Measurements from ENCODE around the gene GRIN3B. TPM values are rescaled to one million over a fixed set of nuclear protein-coding genes. Genes with fewer than 3 reads are reported as not detected.

GRIN3B gene
- total RNA-seq, 1 donor from 2014 or later, result 0.35 TPM

DNA sequence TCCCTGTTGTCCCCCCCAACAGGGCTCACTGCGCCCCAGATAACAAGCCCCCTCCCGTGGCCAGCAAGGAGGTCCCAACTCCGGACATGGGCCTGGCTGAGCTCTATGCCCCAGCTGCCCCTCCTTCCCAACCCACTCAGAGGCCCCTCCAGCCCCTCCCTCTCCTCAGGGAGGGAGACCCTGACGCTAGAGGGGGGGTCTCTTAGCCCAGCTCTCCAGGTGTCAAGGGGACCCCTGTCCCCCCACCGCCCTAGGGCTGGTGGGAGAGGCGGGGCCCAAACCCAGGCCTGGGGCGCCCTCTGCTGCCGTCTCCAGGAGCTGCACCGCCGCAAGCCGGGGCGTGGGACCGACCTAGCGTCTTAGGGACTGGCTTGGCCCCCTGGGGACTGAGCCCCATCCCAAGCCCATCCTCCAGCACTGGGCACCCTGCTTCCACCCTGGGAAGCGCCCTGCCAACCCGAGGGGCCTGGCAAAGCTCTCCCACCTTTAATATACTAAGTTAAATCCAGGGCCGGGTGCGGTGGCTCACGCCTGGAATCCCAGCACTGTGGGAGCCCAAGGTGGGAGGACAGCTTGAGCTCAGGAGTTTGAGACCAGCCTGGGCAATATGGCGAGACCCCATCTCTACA is 1.4 kb downstream of the GRIN3B start:
- DNase-seq (ENCODE audit: missing footprints) (peak; percentile 92), ATAC-seq (peak; percentile 73)
- intact Hi-C loops (cut with DNase I), result loop anchor here (1.0 kb wide), 1 partner anchor 80 kb away; no protein-coding TSS in a partner anchor

DNA sequence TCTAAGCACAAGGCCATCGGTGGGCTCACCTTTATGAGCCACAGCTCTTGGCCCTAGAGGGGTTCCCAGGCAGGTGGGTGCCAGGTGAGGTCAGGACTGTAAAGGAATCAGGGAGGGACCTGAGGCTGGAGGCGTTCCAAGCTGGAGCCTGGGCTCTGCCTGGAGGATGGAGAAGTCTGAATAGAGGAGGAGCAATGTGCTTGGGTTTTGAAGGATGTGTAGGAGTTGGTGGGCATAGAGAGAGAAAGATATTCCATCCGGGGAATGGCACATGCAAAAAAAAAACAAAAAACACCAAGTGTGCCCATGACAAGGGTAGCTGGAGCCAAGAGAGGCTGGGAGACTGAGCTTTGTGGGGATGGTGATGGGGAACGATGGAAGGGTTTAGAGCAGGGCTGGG is 2.4 kb downstream of the GRIN3B start:
- ATAC-seq (no peak), DNase-seq (ENCODE audit: missing footprints) (no peak)
- intact Hi-C loops (cut with DNase I), result no loop called here

DNA sequence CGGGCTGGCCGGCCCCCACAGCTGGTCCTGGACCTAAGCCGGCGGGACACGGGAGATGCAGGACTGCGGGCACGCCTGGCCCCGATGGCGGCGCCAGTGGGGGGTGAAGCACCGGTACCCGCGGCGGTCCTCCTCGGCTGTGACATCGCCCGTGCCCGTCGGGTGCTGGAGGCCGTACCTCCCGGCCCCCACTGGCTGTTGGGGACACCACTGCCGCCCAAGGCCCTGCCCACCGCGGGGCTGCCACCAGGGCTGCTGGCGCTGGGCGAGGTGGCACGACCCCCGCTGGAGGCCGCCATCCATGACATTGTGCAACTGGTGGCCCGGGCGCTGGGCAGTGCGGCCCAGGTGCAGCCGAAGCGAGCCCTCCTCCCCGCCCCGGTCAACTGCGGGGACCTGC is 3.1 kb downstream of the GRIN3B start:
- intact Hi-C loops (cut with DNase I), result no loop called here
- DNase-seq (ENCODE audit: missing footprints) (no peak), ATAC-seq (no peak)

DNA sequence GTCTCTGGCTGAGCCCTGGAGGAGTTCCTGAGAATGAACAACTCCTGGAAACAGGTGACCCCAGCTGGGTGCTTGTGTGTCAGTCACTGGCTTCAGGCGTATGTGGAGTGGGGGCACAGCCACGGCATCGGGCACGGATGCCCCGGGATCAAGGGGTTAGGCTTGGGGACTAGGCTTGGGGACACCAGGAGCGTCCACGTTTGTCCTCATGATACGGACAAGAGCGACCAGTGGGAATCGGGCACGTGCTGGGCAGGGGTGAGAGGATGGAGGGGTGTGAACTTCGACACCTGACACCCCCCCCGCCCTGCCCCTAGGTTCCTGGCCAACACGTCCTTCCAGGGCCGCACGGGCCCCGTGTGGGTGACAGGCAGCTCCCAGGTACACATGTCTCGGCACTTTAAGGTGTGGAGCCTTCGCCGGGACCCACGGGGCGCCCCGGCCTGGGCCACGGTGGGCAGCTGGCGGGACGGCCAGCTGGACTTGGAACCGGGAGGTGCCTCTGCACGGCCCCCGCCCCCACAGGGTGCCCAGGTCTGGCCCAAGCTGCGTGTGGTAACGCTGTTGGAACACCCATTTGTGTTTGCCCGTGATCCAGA is 4.1 kb downstream of the GRIN3B start:
- no peak for DNase-seq (ENCODE audit: missing footprints)

DNA sequence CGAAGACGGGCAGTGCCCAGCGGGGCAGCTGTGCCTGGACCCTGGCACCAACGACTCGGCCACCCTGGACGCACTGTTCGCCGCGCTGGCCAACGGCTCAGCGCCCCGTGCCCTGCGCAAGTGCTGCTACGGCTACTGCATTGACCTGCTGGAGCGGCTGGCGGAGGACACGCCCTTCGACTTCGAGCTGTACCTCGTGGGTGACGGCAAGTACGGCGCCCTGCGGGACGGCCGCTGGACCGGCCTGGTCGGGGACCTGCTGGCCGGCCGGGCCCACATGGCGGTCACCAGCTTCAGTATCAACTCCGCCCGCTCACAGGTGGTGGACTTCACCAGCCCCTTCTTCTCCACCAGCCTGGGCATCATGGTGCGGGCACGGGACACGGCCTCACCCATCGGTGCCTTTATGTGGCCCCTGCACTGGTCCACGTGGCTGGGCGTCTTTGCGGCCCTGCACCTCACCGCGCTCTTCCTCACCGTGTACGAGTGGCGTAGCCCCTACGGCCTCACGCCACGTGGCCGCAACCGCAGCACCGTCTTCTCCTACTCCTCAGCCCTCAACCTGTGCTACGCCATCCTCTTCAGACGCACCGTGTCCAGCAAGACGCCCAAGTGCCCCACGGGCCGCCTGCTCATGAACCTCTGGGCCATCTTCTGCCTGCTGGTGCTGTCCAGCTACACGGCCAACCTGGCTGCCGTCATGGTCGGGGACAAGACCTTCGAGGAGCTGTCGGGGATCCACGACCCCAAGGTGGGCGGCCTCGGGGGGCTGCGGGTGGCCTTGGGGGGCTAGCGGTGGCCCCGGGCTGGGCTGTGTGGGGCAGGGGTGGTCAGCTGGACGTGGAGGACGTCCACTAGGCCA is 4.8 kb downstream of the GRIN3B start:
- ATAC-seq (no peak), DNase-seq (ENCODE audit: missing footprints) (no peak)
- intact Hi-C loops (cut with DNase I), result no loop called here

More for the DNA sequence above, 4.1 kb downstream of the GRIN3B start:
- no peak for ATAC-seq
- intact Hi-C loops (cut with DNase I), result no loop called here

DNA sequence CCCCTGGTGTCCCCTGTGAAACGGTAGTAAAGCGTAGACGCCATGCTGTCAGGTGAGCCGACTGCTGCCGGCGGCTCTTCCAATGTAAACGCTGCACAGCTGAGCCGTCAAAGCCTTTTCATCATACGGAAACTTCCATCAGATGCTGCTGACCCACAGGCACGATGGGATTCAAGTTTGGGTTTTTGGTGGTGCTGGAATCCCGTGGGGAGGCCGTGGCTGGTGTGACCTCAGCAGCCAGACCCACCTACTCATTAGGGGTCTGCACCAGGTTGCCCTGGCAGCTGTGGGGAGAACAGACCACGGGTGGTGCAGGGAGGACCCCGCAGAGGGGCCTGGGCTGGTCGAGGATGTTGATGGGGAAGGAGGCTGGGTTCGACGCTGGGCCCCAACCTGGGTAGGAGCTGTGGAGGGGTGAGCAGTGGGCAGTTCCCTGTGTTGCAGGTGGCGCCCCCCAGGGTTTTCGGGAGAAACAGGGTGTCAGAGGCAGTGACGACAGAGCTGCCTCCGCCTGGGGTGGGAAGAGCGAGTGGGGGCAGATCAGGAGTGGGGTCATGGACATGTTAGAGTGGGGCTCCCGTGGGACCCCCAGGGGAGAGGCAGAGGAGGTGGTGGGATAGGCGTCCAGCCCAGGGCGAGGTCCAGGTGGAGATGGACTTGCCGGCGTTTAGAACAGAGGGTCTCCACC is 6.6 kb downstream of the GRIN3B start:
- ATAC-seq (no peak), DNase-seq (ENCODE audit: missing footprints) (no peak)
- intact Hi-C loops (cut with DNase I), result no loop called here

DNA sequence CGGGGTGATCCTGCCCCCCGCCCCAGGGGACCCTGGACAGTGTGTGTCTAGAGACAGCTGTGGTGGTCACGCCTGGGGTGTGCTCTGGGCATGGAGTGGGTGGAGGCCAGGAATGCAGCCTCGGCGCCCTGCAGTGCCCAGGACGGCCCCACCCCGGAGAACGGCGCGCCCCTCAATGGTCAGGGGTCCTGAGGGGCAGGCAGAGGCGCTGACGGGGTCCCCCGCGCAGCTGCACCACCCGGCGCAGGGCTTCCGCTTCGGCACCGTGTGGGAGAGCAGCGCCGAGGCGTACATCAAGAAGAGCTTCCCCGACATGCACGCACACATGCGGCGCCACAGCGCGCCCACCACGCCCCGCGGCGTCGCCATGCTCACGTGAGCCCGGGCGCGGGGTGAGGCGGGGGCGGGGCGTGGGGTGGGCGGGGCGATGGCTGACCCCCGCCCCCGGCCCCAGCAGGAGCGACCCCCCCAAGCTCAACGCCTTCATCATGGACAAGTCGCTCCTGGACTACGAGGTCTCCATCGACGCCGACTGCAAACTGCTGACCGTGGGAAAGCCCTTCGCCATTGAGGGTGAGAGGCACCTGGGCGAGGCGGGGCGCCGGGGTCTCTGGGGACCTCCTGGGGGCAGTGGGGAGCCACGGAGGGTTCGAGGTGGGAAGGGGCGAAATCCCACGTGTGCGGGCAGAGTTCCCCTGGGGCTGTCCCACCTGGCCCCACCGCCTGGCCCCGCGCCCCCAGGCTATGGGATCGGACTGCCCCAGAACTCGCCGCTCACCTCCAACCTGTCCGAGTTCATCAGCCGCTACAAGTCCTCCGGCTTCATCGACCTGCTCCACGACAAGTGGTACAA is 7.4 kb downstream of the GRIN3B start:
- intact Hi-C loops (cut with DNase I), result no loop called here
- DNase-seq (ENCODE audit: missing footprints), result no peak
- ATAC-seq, result no peak

DNA sequence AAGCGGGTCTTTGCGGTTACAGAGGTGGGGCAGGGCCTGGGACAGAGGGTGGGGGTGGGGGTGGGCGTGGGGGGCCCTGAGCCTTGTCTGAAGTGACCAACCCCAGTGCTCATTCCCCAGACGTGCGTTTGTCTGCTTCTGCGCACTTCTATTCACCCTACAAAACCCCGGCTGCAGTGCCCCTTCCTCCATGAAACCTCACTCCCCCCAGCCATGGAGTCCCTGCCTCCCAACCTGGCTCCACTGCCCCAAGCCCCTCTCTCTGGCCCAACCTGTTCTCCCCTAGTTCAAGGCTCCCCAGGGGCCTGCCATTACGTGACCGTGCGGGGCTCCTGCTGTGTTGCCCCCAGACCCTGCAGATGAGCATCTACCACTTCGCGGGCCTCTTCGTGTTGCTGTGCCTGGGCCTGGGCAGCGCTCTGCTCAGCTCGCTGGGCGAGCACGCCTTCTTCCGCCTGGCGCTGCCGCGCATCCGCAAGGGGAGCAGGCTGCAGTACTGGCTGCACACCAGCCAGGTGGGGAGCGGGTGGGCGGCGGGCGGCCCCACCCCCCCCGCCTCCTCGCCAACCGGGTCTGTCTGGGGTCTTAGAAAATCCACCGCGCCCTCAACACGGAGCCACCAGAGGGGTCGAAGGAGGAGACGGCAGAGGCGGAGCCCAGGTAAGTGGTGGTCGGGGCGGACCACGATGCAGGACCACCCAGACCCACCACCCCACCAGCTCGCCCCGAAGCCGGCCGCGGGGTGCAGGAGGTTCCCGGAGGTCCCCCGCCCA is 8.2 kb downstream of the GRIN3B start:
- ATAC-seq (no peak), DNase-seq (ENCODE audit: missing footprints) (no peak)

DNA sequence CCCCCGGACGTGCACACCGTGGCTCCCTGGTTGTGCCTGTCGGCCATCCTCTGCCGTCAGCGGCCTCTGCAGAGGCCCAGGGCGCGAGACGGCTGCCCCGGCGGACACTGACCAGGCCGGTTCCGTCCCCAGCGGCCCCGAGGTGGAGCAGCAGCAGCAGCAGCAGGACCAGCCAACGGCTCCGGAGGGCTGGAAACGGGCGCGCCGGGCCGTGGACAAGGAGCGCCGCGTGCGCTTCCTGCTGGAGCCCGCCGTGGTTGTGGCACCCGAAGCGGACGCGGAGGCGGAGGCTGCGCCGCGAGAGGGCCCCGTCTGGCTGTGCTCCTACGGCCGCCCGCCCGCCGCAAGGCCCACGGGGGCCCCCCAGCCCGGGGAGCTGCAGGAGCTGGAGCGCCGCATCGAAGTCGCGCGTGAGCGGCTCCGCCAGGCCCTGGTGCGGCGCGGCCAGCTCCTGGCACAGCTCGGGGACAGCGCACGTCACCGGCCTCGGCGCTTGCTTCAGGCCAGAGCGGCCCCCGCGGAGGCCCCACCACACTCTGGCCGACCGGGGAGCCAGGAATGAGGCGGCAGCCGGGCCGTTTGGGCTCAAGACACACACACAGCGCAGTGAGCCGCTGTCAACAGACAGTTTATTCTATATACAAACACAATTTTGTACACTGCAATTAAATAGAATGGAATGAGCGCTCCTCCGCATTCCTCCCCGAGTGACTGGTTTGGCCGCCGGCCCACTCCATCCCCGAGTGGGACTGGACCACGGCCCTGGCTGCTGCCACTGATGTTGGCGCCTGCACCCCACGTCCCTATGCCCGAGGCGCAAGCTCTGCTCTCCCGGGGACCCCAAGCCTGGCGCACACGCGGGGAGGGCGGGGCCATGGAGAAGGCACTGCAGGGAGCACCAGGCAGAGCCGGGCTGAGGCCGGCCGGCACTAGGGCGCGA is 9.1 kb downstream of the GRIN3B start:
- DNase-seq (ENCODE audit: missing footprints), result no peak
- intact Hi-C loops (cut with DNase I), result no loop called here

More for the DNA sequence above, 8.2 kb downstream of the GRIN3B start:
- intact Hi-C loops (cut with DNase I), result no loop called here

DNA sequence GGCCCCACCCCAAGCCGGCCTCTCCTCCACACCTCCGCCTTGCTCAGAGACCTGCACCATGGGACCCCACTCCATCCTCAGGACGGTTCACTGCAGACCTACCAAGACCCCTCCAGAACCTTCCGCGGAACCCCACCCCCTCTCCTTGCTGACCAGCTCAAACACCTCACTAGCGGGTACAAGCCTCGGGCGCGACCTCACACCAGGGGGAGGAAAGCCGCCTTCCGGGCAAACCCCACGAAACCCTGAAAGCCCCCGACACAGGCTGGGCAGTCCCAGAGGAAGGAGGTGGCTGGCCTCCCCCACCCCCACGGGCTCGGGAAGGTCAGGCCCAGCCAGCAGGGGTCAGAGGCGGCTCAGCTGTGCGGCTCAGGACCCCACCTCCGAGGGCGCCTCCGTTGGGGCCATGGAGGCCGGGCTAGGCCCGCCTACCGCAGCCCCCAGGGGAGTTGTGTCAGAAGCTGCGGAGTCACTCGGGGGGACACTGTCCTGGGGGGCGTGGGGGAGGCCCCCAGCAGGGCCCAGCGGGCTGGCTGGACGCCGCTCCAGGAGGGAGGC is 9.8 kb downstream of the GRIN3B start:
- ATAC-seq, result no peak
- intact Hi-C loops (cut with DNase I), result no loop called here
- no peak for DNase-seq (ENCODE audit: missing footprints)

More for the DNA sequence above, 9.1 kb downstream of the GRIN3B start:
- ATAC-seq, result peak; percentile 51

DNA sequence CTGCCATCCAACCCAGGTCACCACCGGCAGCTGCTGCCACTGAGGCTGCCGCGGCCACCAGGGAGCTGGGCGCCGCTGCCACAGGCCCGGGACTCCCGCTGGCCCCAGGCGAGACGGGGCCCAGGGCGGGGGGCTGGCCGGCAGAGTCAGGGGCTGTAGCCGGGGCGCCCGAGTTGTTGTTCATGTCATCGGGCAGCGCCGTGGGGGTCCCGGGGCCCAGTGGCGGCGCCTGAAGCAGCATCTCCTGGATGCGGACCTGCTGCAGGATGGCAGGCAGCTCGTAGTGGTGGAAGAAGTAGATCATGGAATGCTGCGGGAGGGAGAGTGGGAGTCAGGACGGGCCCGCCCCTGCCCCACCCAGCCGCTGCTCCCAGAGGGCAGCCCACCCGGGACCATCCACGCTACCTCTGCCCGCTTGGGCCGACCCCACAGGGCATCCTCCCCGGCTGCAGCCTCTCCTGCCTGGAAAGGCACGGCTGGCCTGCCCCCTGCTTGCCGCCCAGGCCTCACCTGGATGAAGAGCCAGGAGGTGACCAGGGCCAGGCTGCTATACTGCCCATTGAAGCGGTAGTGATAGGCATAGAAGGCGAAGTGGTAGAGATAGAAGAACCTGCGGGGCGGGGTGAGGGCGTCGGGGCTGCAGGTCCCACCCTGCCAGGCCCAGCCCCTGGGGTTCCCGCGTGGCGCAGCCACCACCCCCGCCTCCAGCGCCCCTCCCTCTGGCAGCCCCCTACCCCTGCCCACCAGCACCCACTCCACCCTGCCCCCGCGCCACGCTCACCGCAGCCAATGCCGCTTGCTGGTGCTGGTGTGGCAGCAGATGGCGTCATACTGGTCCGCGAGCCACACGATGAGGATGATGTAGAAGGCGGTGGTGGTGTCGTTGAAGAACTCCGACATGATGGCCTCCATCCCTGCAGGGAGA is 10.6 kb downstream of the GRIN3B start:
- ATAC-seq, result no peak
- intact Hi-C loops (cut with DNase I), result no loop called here

DNA sequence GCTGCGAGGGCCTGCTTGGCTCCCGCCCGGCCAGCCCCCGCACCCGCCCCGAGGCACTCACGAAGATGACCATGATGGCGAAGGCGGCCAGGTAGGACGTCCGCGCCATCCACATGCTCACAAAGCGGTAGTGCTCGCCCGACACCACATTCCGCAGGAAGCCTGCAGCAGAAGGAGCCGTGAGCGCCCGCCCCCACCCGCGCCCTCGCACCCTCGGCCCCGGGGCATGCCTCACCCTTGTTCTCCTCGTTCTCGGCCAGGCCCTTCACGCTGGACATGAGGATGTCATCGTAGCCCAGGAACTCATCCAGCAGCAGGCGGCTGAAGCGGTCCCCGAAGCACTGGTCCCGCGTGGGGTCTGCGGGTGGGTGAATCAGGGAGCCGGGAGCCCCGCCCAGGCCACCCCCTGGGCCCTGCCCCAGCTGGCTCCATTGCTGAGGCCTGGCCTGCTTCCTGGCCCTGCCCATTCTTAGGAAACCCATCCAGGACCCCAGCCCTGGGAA is 11.7 kb downstream of the GRIN3B start:
- intact Hi-C loops (cut with DNase I), result no loop called here
- ATAC-seq, result no peak
- no peak for DNase-seq (ENCODE audit: missing footprints)

More for the DNA sequence above, 10.6 kb downstream of the GRIN3B start:
- no peak for DNase-seq (ENCODE audit: missing footprints)

DNA sequence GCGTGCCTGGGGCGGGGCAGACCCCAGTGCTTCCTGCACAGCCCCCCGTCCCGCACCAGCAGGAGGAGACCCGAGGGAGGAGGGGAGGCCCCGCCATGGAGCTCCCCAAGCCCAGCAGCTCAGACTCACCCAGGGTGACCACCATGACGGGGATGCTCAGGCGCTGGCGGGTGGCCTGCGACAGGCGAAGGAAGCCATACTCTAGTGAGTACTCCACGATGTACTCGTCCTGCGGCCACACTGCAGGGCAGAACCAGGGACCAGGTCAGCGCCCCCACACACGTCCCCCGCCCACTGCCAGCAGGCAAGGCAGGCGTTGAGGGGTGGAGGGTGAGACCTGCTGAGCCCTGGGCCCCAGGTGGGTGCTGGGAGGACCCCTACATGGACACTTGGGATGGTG is 12.1 kb downstream of the GRIN3B start:
- ATAC-seq, result no peak
- DNase-seq (ENCODE audit: missing footprints), result no peak
- intact Hi-C loops (cut with DNase I), result no loop called here

DNA sequence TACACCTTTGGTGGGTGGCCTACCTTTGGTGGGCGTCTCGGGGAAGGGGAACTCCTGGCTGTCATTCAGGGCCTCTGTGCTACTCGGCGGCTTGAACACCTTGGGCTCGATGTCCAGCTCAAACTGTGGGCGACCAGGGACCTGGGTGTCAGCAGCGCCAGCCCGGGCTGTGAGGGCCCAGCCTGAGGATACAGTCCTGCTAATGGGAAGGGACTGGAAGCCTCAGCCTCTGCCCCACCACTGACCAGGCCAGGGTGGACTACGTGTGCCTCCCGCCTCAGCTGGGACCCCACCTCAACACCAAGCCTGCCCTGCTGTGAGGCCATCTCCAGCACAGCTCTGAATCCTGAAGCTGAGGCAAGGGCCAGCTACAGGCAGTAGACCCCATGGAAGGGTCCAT is 13.0 kb downstream of the GRIN3B start:
- DNase-seq (ENCODE audit: missing footprints), result no peak

More for the DNA sequence above, 13.0 kb downstream of the GRIN3B start:
- intact Hi-C loops (cut with DNase I), result no loop called here
- no peak for ATAC-seq
